ENCODE results near the gene MYO1E.

The MYO1E gene

DNA sequence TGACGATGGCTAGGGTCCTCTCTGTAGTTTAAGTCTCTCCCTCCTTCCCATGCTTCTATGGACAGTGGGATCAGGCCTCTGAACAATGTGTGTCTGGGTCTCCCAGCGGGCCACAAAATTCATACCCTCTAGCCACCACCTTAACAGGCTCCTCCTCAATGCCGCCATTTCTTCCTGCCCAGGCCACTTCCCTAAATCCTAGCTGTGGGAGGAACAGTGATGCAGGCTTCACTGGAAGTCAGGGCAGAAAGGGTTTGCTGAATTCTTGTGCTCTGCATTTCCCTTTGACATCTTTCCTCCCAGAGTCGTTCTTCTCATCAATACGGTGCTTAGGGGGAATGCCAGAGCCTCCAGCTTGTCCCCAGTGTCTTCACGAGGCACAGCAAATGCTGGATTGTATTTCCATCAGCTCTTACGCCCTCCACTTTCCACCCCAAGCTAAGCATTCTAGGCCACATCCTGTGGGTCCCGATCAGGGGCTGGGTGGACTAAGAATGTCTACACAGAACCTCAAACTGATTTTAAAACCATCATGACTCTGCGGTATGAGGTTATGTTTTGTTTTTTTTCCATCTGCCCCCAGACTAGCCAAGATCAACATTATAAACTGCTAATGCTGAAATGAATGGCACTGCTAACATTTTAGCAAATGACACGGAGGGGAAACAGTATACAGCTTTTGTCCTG is 177.9 kb downstream of the MYO1E start:
- no peak for ATAC-seq
- no peak for TF ChIP-seq ZFP3 (CRISPR knock-in tag; IDR thresholded peaks at IDR 0.05)
- TF ChIP-seq ZNF8 (CRISPR knock-in tag; IDR thresholded peaks at IDR 0.05), result no peak
- TF ChIP-seq, protein P1, sequence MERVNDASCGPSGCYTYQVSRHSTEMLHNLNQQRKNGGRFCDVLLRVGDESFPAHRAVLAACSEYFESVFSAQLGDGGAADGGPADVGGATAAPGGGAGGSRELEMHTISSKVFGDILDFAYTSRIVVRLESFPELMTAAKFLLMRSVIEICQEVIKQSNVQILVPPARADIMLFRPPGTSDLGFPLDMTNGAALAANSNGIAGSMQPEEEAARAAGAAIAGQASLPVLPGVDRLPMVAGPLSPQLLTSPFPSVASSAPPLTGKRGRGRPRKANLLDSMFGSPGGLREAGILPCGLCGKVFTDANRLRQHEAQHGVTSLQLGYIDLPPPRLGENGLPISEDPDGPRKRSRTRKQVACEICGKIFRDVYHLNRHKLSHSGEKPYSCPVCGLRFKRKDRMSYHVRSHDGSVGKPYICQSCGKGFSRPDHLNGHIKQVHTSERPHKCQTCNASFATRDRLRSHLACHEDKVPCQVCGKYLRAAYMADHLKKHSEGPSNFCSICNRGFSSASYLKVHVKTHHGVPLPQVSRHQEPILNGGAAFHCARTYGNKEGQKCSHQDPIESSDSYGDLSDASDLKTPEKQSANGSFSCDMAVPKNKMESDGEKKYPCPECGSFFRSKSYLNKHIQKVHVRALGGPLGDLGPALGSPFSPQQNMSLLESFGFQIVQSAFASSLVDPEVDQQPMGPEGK (CRISPR knock-in tag; IDR thresholded peaks at IDR 0.05; ENCODE audit: borderline replicate concordance), result no peak
- TF ChIP-seq PPARA (CRISPR knock-in tag; IDR thresholded peaks at IDR 0.05; ENCODE audit: borderline replicate concordance), result no peak
- TF ChIP-seq, protein P2, sequence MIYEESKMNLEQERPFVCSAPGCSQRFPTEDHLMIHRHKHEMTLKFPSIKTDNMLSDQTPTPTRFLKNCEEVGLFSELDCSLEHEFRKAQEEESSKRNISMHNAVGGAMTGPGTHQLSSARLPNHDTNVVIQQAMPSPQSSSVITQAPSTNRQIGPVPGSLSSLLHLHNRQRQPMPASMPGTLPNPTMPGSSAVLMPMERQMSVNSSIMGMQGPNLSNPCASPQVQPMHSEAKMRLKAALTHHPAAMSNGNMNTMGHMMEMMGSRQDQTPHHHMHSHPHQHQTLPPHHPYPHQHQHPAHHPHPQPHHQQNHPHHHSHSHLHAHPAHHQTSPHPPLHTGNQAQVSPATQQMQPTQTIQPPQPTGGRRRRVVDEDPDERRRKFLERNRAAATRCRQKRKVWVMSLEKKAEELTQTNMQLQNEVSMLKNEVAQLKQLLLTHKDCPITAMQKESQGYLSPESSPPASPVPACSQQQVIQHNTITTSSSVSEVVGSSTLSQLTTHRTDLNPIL (CRISPR knock-in tag; IDR thresholded peaks at IDR 0.05; ENCODE audit: low read depth), result no peak
- TF ChIP-seq TOX (CRISPR knock-in tag; IDR thresholded peaks at IDR 0.05; ENCODE audit: borderline replicate concordance), result no peak
- no peak for TF ChIP-seq ZFP30 (CRISPR knock-in tag; IDR thresholded peaks at IDR 0.05)
- no peak for TF ChIP-seq BACH2 (CRISPR knock-in tag; IDR thresholded peaks at IDR 0.05; ENCODE audit: borderline replicate concordance)
- TF ChIP-seq GLIS3 (CRISPR knock-in tag; IDR thresholded peaks at IDR 0.05), result no peak
- no peak for TF ChIP-seq ARNTL (CRISPR knock-in tag; IDR thresholded peaks at IDR 0.05; ENCODE audit: borderline replicate concordance, low read depth)
- no peak for TF ChIP-seq ISL1 (CRISPR knock-in tag; IDR thresholded peaks at IDR 0.05)
- TF ChIP-seq ZC3H10 (CRISPR knock-in tag; IDR thresholded peaks at IDR 0.05), result no peak
- TF ChIP-seq TCF4 (CRISPR knock-in tag; IDR thresholded peaks at IDR 0.05; ENCODE audit: borderline replicate concordance), result no peak
- TF ChIP-seq ZNF565 (CRISPR knock-in tag; conservative IDR thresholded peaks at IDR 0.05; ENCODE audit: low read depth), result no peak
- no peak for TF ChIP-seq ESRRG (CRISPR knock-in tag; IDR thresholded peaks at IDR 0.05)
- TF ChIP-seq, protein P3, sequence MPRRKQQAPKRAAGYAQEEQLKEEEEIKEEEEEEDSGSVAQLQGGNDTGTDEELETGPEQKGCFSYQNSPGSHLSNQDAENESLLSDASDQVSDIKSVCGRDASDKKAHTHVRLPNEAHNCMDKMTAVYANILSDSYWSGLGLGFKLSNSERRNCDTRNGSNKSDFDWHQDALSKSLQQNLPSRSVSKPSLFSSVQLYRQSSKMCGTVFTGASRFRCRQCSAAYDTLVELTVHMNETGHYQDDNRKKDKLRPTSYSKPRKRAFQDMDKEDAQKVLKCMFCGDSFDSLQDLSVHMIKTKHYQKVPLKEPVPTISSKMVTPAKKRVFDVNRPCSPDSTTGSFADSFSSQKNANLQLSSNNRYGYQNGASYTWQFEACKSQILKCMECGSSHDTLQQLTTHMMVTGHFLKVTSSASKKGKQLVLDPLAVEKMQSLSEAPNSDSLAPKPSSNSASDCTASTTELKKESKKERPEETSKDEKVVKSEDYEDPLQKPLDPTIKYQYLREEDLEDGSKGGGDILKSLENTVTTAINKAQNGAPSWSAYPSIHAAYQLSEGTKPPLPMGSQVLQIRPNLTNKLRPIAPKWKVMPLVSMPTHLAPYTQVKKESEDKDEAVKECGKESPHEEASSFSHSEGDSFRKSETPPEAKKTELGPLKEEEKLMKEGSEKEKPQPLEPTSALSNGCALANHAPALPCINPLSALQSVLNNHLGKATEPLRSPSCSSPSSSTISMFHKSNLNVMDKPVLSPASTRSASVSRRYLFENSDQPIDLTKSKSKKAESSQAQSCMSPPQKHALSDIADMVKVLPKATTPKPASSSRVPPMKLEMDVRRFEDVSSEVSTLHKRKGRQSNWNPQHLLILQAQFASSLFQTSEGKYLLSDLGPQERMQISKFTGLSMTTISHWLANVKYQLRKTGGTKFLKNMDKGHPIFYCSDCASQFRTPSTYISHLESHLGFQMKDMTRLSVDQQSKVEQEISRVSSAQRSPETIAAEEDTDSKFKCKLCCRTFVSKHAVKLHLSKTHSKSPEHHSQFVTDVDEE (CRISPR knock-in tag; IDR thresholded peaks at IDR 0.05), result no peak
- no peak for TF ChIP-seq ZNF70 (CRISPR knock-in tag; IDR thresholded peaks at IDR 0.05)
- TF ChIP-seq, protein P4, sequence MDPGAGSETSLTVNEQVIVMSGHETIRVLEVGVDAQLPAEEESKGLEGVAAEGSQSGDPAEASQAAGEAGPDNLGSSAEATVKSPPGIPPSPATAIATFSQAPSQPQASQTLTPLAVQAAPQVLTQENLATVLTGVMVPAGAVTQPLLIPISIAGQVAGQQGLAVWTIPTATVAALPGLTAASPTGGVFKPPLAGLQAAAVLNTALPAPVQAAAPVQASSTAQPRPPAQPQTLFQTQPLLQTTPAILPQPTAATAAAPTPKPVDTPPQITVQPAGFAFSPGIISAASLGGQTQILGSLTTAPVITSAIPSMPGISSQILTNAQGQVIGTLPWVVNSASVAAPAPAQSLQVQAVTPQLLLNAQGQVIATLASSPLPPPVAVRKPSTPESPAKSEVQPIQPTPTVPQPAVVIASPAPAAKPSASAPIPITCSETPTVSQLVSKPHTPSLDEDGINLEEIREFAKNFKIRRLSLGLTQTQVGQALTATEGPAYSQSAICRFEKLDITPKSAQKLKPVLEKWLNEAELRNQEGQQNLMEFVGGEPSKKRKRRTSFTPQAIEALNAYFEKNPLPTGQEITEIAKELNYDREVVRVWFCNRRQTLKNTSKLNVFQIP (CRISPR knock-in tag; IDR thresholded peaks at IDR 0.05; ENCODE audit: borderline replicate concordance, low read depth), result no peak
- TF ChIP-seq OSR1 (CRISPR knock-in tag; IDR thresholded peaks at IDR 0.05), result no peak
- no peak for TF ChIP-seq SNAI2 (CRISPR knock-in tag; IDR thresholded peaks at IDR 0.05)

DNA sequence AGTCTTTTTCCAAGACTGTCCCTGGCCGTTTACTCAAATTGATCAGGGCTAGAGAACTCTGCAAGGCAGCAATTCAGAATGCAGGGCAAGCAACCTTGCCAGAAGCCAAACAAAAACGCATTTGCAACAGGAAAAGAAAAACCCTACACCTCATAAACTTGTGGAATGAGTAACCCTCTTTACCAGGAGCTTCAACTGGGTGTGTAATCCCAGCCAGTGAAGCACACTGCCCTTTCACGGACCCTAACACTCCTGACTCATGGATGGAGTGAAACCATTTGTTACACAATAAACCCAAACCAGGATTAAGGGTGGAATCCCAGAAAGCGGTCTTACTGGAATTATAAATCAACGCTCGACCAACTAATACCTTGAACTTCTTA is 180.8 kb downstream of the MYO1E start:
- TF ChIP-seq ZC3H10 (CRISPR knock-in tag; IDR thresholded peaks at IDR 0.05) (no peak), ISL1 (CRISPR knock-in tag; IDR thresholded peaks at IDR 0.05) (no peak), SNAI2 (CRISPR knock-in tag; IDR thresholded peaks at IDR 0.05) (no peak), OSR1 (CRISPR knock-in tag; IDR thresholded peaks at IDR 0.05) (no peak), TOX (CRISPR knock-in tag; IDR thresholded peaks at IDR 0.05; ENCODE audit: borderline replicate concordance) (no peak), ZNF565 (CRISPR knock-in tag; conservative IDR thresholded peaks at IDR 0.05; ENCODE audit: low read depth) (no peak)
- TF ChIP-seq, protein P3 (CRISPR knock-in tag; IDR thresholded peaks at IDR 0.05), result no peak
- ATAC-seq, result peak; percentile 89
